A549 (cell line): ENCODE data around the gene C18orf63. TPM values are rescaled to one million over a fixed set of nuclear protein-coding genes. Genes with fewer than 3 reads are reported as not detected.

Experiments used
- ATAC-seq, 2 experiments: fragments of 200-7000 bp in 1 of 2; fragments of >200 bp in 1 of 2; cut with Nextera tagmentation in 1 of 2; cut with Tn5 transposase in 1 of 2; 3 replicates each; pipeline versions ENCODE4 v1.8.0 to v1.9.1; 2018 to 2020; ENCODE audit warnings: mild to moderate bottlenecking in 1 of 2, moderate library complexity in 1 of 2
- CTCF ChIA-PET: fragments of 300-600 bp; sonication (Branson Sonifier 250); formaldehyde crosslinking; extraction: SDS; loops from one replicate; lab custom pipeline; 2021; ENCODE audit warnings: antibody characterized with exemption, inconsistent platforms; lab: Yijun Ruan, JAX
- POLR2A ChIA-PET: fragments of 350-600 bp; formaldehyde crosslinking; extraction: SDS; loops from one replicate; lab custom pipeline; 2021; ENCODE audit warnings: antibody characterized with exemption, inconsistent platforms; lab: Yijun Ruan, JAX
- DNase-seq, 2 experiments: peaks; one replicate each; pipeline versions ENCODE4 v3.0.0 to v3.0.0-alpha.2; 2011 to 2016; ENCODE audit warnings: low read depth in 1 of 2, low spot score in 1 of 2
- FAIRE-seq: peaks from 2 replicates; lab custom pipeline; 2011; peaks lifted over from hg19 to GRCh38; lab: Jason Lieb, UNC
- H3K27ac ChIP-seq, 2 experiments: fragments of >200 bp; sonication (Bioruptor Twin); formaldehyde crosslinking; 3 replicates each; pipeline ENCODE4 v1.5.1; 2016 to 2017
- H3K4me1 ChIP-seq: fragments of >200 bp; sonication (Bioruptor Twin); formaldehyde crosslinking; 3 replicates; pipeline ENCODE4 v1.6.1; 2016
- H3K4me2 ChIP-seq: fragments of >200 bp; sonication (Bioruptor Twin); formaldehyde crosslinking; 3 replicates; pipeline ENCODE4 v1.6.1; 2016
- H3K4me3 ChIP-seq: fragments of >200 bp; sonication (Bioruptor Twin); formaldehyde crosslinking; 3 replicates; pipeline ENCODE4 v1.5.1; 2016
- H3K9me3 ChIP-seq: fragments of >200 bp; sonication (Bioruptor Twin); formaldehyde crosslinking; 3 replicates; pipeline ENCODE4 v1.6.1; 2016
- BHLHE40 ChIP-seq: IDR thresholded peaks from 2 replicates; pipeline ENCODE4 v1.6.1; 2012; ENCODE audit warnings: low read depth, low read length, inconsistent platforms
- CBX2 ChIP-seq: fragments of 200-600 bp; sonication (generic); IDR thresholded peaks from 2 replicates; pipeline ENCODE4 v1.6.1; 2016; ENCODE audit warnings: low read depth, mild to moderate bottlenecking, borderline replicate concordance
- CBX8 ChIP-seq: fragments of 200-600 bp; sonication (generic); IDR thresholded peaks from 2 replicates; pipeline ENCODE4 v1.6.1; 2016
- CEBPB ChIP-seq, 2 experiments: fragments of >200 bp in 1 of 2; sonication (Bioruptor Twin) in 1 of 2; formaldehyde crosslinking in 1 of 2; IDR thresholded peaks; 2 replicates each; pipeline ENCODE4 v1.6.1; 2012 to 2016
- EHMT2 ChIP-seq: fragments of 200-600 bp; sonication (generic); IDR thresholded peaks from 2 replicates; pipeline ENCODE4 v1.6.1; 2016; ENCODE audit warnings: antibody characterized with exemption, low read depth, mild to moderate bottlenecking, moderate library complexity
- EP300 ChIP-seq, 2 experiments: fragments of >200 bp; sonication (Bioruptor Twin); formaldehyde crosslinking; IDR thresholded peaks; 2 replicates in 1 of 2; 3 replicates in 1 of 2; pipeline ENCODE4 v1.6.1; 2016 to 2017
- ESRRA ChIP-seq: fragments of 150-350 bp; IDR thresholded peaks from 2 replicates; pipeline ENCODE4 v1.6.1; 2014; ENCODE audit warnings: mild to moderate bottlenecking, low read length, borderline replicate concordance
- FOSB ChIP-seq: fragments of 250-450 bp; sonication (Bioruptor Pico); IDR thresholded peaks from 2 replicates; pipeline ENCODE4 v1.5.0; 2020; ENCODE audit warnings: mild to moderate bottlenecking, moderate library complexity
- FOSL2 ChIP-seq, 2 experiments: fragments of 450-650 bp in 1 of 2; fragments of >200 bp in 1 of 2; sonication (Bioruptor Twin) in 1 of 2; formaldehyde crosslinking; IDR thresholded peaks; 2 replicates each; pipeline versions ENCODE4 v1.5.0 to v1.6.1; 2016 to 2020; ENCODE audit warnings: mild to moderate bottlenecking in 1 of 2, moderate library complexity in 1 of 2
- GATA3 ChIP-seq: IDR thresholded peaks from 2 replicates; pipeline ENCODE4 v1.6.1; 2012; ENCODE audit warnings: borderline replicate concordance
- HOXA7 ChIP-seq: fragments of 250-450 bp; sonication (Bioruptor Pico); IDR thresholded peaks from 2 replicates; pipeline ENCODE4 v1.5.0; 2020; ENCODE audit warnings: mild to moderate bottlenecking, moderate library complexity
- HOXB5 ChIP-seq: fragments of 250-450 bp; sonication (Bioruptor Pico); IDR thresholded peaks from 2 replicates; pipeline ENCODE4 v1.5.0; 2020; ENCODE audit warnings: mild to moderate bottlenecking, moderate library complexity
- KDM5A ChIP-seq: fragments of 200-600 bp; sonication (generic); IDR thresholded peaks from 2 replicates; pipeline ENCODE4 v1.6.1; 2016; ENCODE audit warnings: antibody characterized with exemption, mild to moderate bottlenecking
- PHF8 ChIP-seq: fragments of 200-600 bp; sonication (generic); IDR thresholded peaks from 2 replicates; pipeline ENCODE4 v1.6.1; 2016; ENCODE audit warnings: low read depth, mild to moderate bottlenecking, antibody characterized with exemption, moderate library complexity, borderline replicate concordance
- POLR2A ChIP-seq: IDR thresholded peaks from 2 replicates; pipeline ENCODE4 v1.6.1; 2012; ENCODE audit warnings: mild to moderate bottlenecking, low read length
- POLR2AphosphoS2 ChIP-seq: conservative IDR thresholded peaks from 2 replicates; pipeline ENCODE4 v1.6.1; 2012; ENCODE audit warnings: low read length, improper control_type of control experiment, inconsistent platforms
- RAD21 ChIP-seq, 2 experiments: fragments of >200 bp in 1 of 2; sonication (Bioruptor Twin) in 1 of 2; formaldehyde crosslinking in 1 of 2; IDR thresholded peaks in 1 of 2; conservative IDR thresholded peaks in 1 of 2; 2 replicates in 1 of 2; 3 replicates in 1 of 2; pipeline ENCODE4 v1.6.1; 2012 to 2018; ENCODE audit warnings: inconsistent platforms in 1 of 2
- RARB ChIP-seq: fragments of 250-450 bp; sonication (Bioruptor Pico); IDR thresholded peaks from 2 replicates; pipeline ENCODE4 v1.8.0; 2021; ENCODE audit warnings: mild to moderate bottlenecking, moderate library complexity
- RFX5 ChIP-seq: fragments of 450-650 bp; IDR thresholded peaks from 2 replicates; pipeline ENCODE4 v1.7.1; 2014; ENCODE audit warnings: antibody characterized with exemption, mild to moderate bottlenecking, moderate library complexity
- RNF2 ChIP-seq: fragments of 200-600 bp; sonication (generic); IDR thresholded peaks from 2 replicates; pipeline ENCODE4 v1.6.1; 2016; ENCODE audit warnings: low read depth, mild to moderate bottlenecking, antibody characterized with exemption, moderate library complexity, borderline replicate concordance
- SMC3 ChIP-seq: fragments of >200 bp; sonication (Bioruptor Twin); formaldehyde crosslinking; IDR thresholded peaks from 3 replicates; pipeline ENCODE4 v1.6.1; 2018; ENCODE audit warnings: inconsistent platforms
- USF2 ChIP-seq: fragments of 450-650 bp; IDR thresholded peaks from 2 replicates; pipeline ENCODE4 v1.6.1; 2014; ENCODE audit warnings: antibody characterized with exemption
- ZC3H11A ChIP-seq: fragments of 450-650 bp; IDR thresholded peaks from 2 replicates; pipeline ENCODE4 v1.6.1; 2014; ENCODE audit warnings: antibody characterized with exemption, mild to moderate bottlenecking
- ZFP36 ChIP-seq: fragments of 450-650 bp; IDR thresholded peaks from 2 replicates; pipeline ENCODE4 v1.6.1; 2014; ENCODE audit warnings: borderline replicate concordance; ENCODE audit not compliant: partially characterized antibody
- WGBS: methylation state at CpG from one replicate; pipeline ENCODE4 v1.1.6; 2017; ENCODE audit errors: missing lambda C conversion rate; 5-methylcytosine and 5-hydroxymethylcytosine counted together
- polyA plus RNA-seq, 4 experiments: library from polyadenylated mRNA; depleted of rRNA in 3 of 4; stranded (reverse); fragments of >200 nt; fragmentation: RNase III in 1 of 4; extraction: RNeasy Plus Mini Kit Qiagen cat#74134 plus additional on column Dnase treatment in 1 of 4; gene quantifications; 2 replicates in 3 of 4; 3 replicates in 1 of 4; pipeline ENCODE4 v1.2.3, GENCODE V29; 2011 to 2017
- TF ChIP-seq, protein P1 (sequence below): fragments of 250-450 bp; sonication (Bioruptor Pico); IDR thresholded peaks from 2 replicates; pipeline ENCODE4 v1.5.0; 2021; ENCODE audit warnings: mild to moderate bottlenecking, moderate library complexity, borderline replicate concordance

The C18orf63 gene
- polyA plus RNA-seq, 2 of the 4 experiments (the other 2 are of a cell fraction) = not detected

DNA sequence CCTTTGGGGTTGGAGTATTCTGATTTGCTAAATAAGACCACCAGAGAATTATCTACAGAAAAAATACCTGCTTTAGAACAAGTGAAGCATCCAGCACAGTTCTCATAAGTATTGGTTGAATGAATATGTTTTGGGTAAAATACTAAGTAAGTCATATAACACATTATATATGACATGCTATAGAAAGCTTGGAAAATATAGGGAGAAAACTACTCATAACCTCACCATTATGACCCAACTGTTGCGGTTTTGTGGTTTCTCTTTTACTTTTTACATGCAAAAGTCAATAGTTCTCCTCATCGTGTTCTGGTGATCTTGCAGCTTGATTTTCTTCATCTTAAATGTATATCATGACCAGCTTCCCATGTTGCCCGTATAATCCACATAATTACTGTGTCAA is 75.3 kb downstream of the C18orf63 start:
- CTCF ChIA-PET = no interaction called here
- ATAC-seq = no peak
- Histone ChIP-seq H3K4me2 (no peak overlapping the region), H3K4me1 (no peaks in the 10 kb centered on the region), H3K9me3 (no peaks in the 10 kb centered on the region), H3K4me3 (no peak overlapping the region), H3K27ac (no peak overlapping the region)
- POLR2A ChIA-PET = no interaction called here
- FAIRE-seq = no peak
- 25% methylated on average over 3 of the region's 3 CpGs for WGBS
- no peak for DNase-seq
- TF ChIP-seq PHF8 (no peak), KDM5A (no peak), HOXA7 (CRISPR knock-in tag) (no peak), RFX5 (no peak), EP300 (IDR thresholded peaks at IDR 0.05) (no peak), CBX2 (no peak), EHMT2 (no peak), BHLHE40 (no peak), CBX8 (no peak), SMC3 (no peak), HOXB5 (no peak), RNF2 (no peak), RAD21 (conservative IDR thresholded peaks at IDR 0.05 in 1 of 2, IDR thresholded peaks at IDR 0.05 in 1 of 2) (no peak), ESRRA (no peak), ZFP36 (no peak)
- TF ChIP-seq, protein P1, sequence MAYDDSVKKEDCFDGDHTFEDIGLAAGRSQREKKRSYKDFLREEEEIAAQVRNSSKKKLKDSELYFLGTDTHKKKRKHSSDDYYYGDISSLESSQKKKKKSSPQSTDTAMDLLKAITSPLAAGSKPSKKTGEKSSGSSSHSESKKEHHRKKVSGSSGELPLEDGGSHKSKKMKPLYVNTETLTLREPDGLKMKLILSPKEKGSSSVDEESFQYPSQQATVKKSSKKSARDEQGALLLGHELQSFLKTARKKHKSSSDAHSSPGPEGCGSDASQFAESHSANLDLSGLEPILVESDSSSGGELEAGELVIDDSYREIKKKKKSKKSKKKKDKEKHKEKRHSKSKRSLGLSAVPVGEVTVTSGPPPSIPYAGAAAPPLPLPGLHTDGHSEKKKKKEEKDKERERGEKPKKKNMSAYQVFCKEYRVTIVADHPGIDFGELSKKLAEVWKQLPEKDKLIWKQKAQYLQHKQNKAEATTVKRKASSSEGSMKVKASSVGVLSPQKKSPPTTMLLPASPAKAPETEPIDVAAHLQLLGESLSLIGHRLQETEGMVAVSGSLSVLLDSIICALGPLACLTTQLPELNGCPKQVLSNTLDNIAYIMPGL (CRISPR knock-in tag) = no peak

DNA sequence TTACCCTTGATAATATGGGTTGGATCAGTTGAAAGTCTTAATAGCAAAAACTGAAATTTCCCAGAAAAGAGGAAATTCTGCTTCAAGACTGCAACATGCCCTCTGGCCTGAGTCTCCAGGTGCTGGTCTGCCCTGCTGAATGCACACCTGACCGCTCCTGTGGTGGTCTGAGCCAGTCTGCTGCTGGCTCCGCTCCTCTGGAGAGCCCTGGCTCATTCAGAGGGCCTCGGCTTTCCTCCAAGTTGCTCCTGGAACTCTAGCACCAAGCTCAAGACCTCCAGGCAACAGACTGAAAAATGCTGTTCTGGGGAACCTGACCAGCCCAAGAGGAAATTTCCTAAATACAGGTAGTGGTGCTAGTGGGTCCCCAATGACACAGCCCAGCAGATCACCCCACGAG is 76.7 kb downstream of the C18orf63 start:
- CTCF ChIA-PET = no interaction called here

More for the DNA sequence above, 76.7 kb downstream of the C18orf63 start:
- FAIRE-seq (no peak), ATAC-seq (no peak), DNase-seq (no peak)
- Histone ChIP-seq H3K4me1 (no peaks in the 10 kb centered on the region), H3K4me3 (no peak overlapping the region), H3K27ac (no peak overlapping the region), H3K4me2 (no peak overlapping the region), H3K9me3 (no peaks in the 10 kb centered on the region)
- TF ChIP-seq RARB (CRISPR knock-in tag) (no peak), GATA3 (no peak), RFX5 (no peak), EP300 (IDR thresholded peaks at IDR 0.05) (no peak), FOSL2 (IDR thresholded peaks at IDR 0.05) (no peak), FOSL2 (CRISPR knock-in tag; IDR thresholded peaks at IDR 0.05) (no peak), HOXB5 (no peak), HOXA7 (CRISPR knock-in tag) (no peak), FOSB (CRISPR knock-in tag) (no peak), SMC3 (no peak), ZC3H11A (no peak), USF2 (no peak), POLR2A (no peak), CEBPB (IDR thresholded peaks at IDR 0.05) (no peak), POLR2AphosphoS2 (no peak)
- TF ChIP-seq, protein P1 (CRISPR knock-in tag) = no peak
- POLR2A ChIA-PET = no interaction called here
- WGBS = 13% methylated on average over 4 of the region's 4 CpGs
